Measurements from ENCODE around the gene NREP. TPM values are rescaled to one million over a fixed set of nuclear protein-coding genes. Genes with fewer than 3 reads are reported as not detected.

Gene NREP
- total RNA-seq, 4 donors from 2014 or later, result 4.6 to 14.2 (median 7.4) TPM

- no peak for DNase-seq
- WGBS, 2 donors, result 81 to 86% methylated on average over 8 of the region's 8 CpGs
- no peak overlapping the region for H3K27ac ChIP-seq
- no peaks in the 10 kb centered on the region for H3K27me3 ChIP-seq
- no peaks in the 10 kb centered on the region for H3K36me3 ChIP-seq
- no peak overlapping the region for H3K4me3 ChIP-seq
- no peak for TF ChIP-seq POLR2A (IDR thresholded peaks at IDR 0.05)
- no peak for TF ChIP-seq CTCF (IDR thresholded peaks at IDR 0.05)
- H3K9me3 ChIP-seq, result no peaks in the 10 kb centered on the region
- no peaks in the 10 kb centered on the region for H3K4me1 ChIP-seq
- intact Hi-C loops (cut with DNase I), result loop anchor here (10.0 kb wide), 1 partner anchor 221 kb away; no protein-coding TSS in a partner anchor
These were observed 8.9 kb upstream of the NREP start for GRCh38 chr5:111765613-111766571.

- H3K4me1 ChIP-seq, result no peaks in the 10 kb centered on the region
These were observed 7.0 kb upstream of the NREP start for GRCh38 chr5:111764019-111764418.

GRCh38 chr5:111762895-111763294 lies 5.9 kb upstream of the NREP start:
- no peak for TF ChIP-seq CTCF (IDR thresholded peaks at IDR 0.05)
- no peak for TF ChIP-seq POLR2A (IDR thresholded peaks at IDR 0.05)
- intact Hi-C loops (cut with DNase I), result loop anchor here (10.0 kb wide), 1 partner anchor 218 kb away; no protein-coding TSS in a partner anchor

More at GRCh38 chr5:111764019-111764418, 7.0 kb upstream of the NREP start:
- TF ChIP-seq POLR2A (IDR thresholded peaks at IDR 0.05), result no peak
- no peak for TF ChIP-seq CTCF (IDR thresholded peaks at IDR 0.05)
- Histone ChIP-seq H3K9me3 (no peaks in the 10 kb centered on the region), H3K4me3 (no peak overlapping the region), H3K27ac (no peak overlapping the region), H3K27me3 (no peaks in the 10 kb centered on the region), H3K36me3 (no peaks in the 10 kb centered on the region)
- intact Hi-C loops (cut with DNase I), result loop anchor here (10.0 kb wide), 1 partner anchor 219 kb away; no protein-coding TSS in a partner anchor
- DNase-seq, result no peak

GRCh38 chr5:111758284-111758628 lies 1.3 kb upstream of the NREP start:
- 7 to 10% methylated on average over 5 of the region's 5 CpGs for WGBS, 2 donors
- peaks cover 4 to 41% (median 12%) of the 10 kb centered on the region in 3 donors for H3K4me1 ChIP-seq
- H3K9me3 ChIP-seq, result no peaks in the 10 kb centered on the region
- no peak for TF ChIP-seq CTCF (IDR thresholded peaks at IDR 0.05)
- TF ChIP-seq POLR2A (IDR thresholded peaks at IDR 0.05), result no peak
- DNase-seq, result no peak
- peak overlapping the region; percentile 84 to 95 (median 90) for H3K27ac ChIP-seq
- peak overlapping the region; percentile 51 to 76 (median 66) for H3K4me3 ChIP-seq
- no peaks in the 10 kb centered on the region for H3K36me3 ChIP-seq
- intact Hi-C loops (cut with DNase I), result no loop called here
- no peaks in the 10 kb centered on the region for H3K27me3 ChIP-seq

More at GRCh38 chr5:111762895-111763294, 5.9 kb upstream of the NREP start:
- 69 to 71% methylated on average over 6 of the region's 6 CpGs for WGBS, 2 donors
- no peak for DNase-seq
- Histone ChIP-seq H3K4me3 (no peak overlapping the region), H3K36me3 (no peaks in the 10 kb centered on the region), H3K9me3 (no peaks in the 10 kb centered on the region), H3K27ac (no peak overlapping the region), H3K27me3 (no peaks in the 10 kb centered on the region), H3K4me1 (peaks cover 0 to 6% (median 2%) of the 10 kb centered on the region in 3 donors)
